K562 (cell line): ENCODE data around the gene VPS37D. TPM values are rescaled to one million over a fixed set of nuclear protein-coding genes. Genes with fewer than 3 reads are reported as not detected.
A peak's percentile ranks its signal among the peaks of the same experiment; 100 is the strongest.

Source experiments
- AFF4 ChIP-seq: sonication (generic); formaldehyde crosslinking; IDR thresholded peaks from 2 replicates; pipeline ENCODE4 v1.8.0; 2023; ENCODE audit warnings: mild to moderate bottlenecking, missing genetic modification reagents
- BHLHE40 ChIP-seq: IDR thresholded peaks from 2 replicates; pipeline ENCODE4 v1.6.1; 2011; ENCODE audit warnings: low read length, improper control_type of control experiment
- BRF2 ChIP-seq: IDR thresholded peaks from 3 replicates; pipeline ENCODE4 v1.6.1; 2011; ENCODE audit warnings: borderline replicate concordance, mild to moderate bottlenecking; ENCODE audit not compliant: insufficient read length, insufficient read depth
- GABPA ChIP-seq: fragments of 200-800 bp; sonication (Bioruptor generic); conservative IDR thresholded peaks from 2 replicates; pipeline ENCODE4 v1.6.1; 2016; ENCODE audit warnings: low read depth, missing genetic modification characterization, missing compliant biosample characterization
- GABPB1 ChIP-seq: sonication (generic); formaldehyde crosslinking; IDR thresholded peaks from 2 replicates; pipeline ENCODE4 v1.8.0; 2022; ENCODE audit warnings: mild to moderate bottlenecking, missing genetic modification reagents
- HINFP ChIP-seq: fragments of 450-650 bp; conservative IDR thresholded peaks from 2 replicates; pipeline ENCODE4 v1.6.1; 2016; ENCODE audit warnings: missing genetic modification characterization, low read depth, mild to moderate bottlenecking, control low read depth, missing compliant biosample characterization
- MECOM ChIP-seq: fragments of 250-450 bp; sonication (Bioruptor Pico); IDR thresholded peaks from 2 replicates; pipeline ENCODE4 v1.8.0; 2022; ENCODE audit warnings: inconsistent platforms
- NEUROD1 ChIP-seq: fragments of 150-350 bp; IDR thresholded peaks from 2 replicates; pipeline ENCODE4 v1.6.1; 2014; ENCODE audit warnings: borderline replicate concordance, low read length, low read depth; ENCODE audit not compliant: partially characterized antibody
- NR2F6 ChIP-seq: fragments of 450-650 bp; formaldehyde crosslinking; IDR thresholded peaks from 2 replicates; pipeline ENCODE4 v1.4.0; 2020; ENCODE audit warnings: mild to moderate bottlenecking
- PCBP1 ChIP-seq: fragments of 200-400 bp; formaldehyde crosslinking; IDR thresholded peaks from 2 replicates; pipeline ENCODE4 v1.6.1; 2018; ENCODE audit warnings: mild to moderate bottlenecking, low read depth, low read length; ENCODE audit not compliant: poor library complexity, severe bottlenecking
- RCOR1 ChIP-seq, 2 experiments: IDR thresholded peaks; 2 replicates each; pipeline ENCODE4 v1.6.1; 2012; ENCODE audit warnings: low read depth in 2 of 2, low read length in 2 of 2, borderline replicate concordance in 1 of 2, improper control_type of control experiment in 1 of 2
- TAF1 ChIP-seq: IDR thresholded peaks from 2 replicates; pipeline ENCODE4 v1.6.1; 2011; ENCODE audit warnings: mild to moderate bottlenecking, low read length, moderate library complexity; ENCODE audit not compliant: insufficient read depth, control insufficient read depth, severe bottlenecking; ENCODE audit errors: extremely low read depth
- TCF7 ChIP-seq: sonication (generic); IDR thresholded peaks from 2 replicates; pipeline ENCODE4 v1.6.1; 2016; ENCODE audit warnings: antibody characterized with exemption, borderline replicate concordance
- TFAP4 ChIP-seq: sonication (generic); formaldehyde crosslinking; IDR thresholded peaks from 2 replicates; pipeline ENCODE4 v1.8.0; 2022; ENCODE audit warnings: missing genetic modification reagents, mild to moderate bottlenecking, moderate library complexity, borderline replicate concordance
- THRAP3 ChIP-seq: fragments of 450-650 bp; IDR thresholded peaks from 2 replicates; pipeline ENCODE4 v1.6.1; 2016; ENCODE audit warnings: mild to moderate bottlenecking, inconsistent platforms, borderline replicate concordance
- TRIM28 ChIP-seq: fragments of 450-650 bp; IDR thresholded peaks from 2 replicates; pipeline ENCODE4 v1.6.1; 2017
- YY1 ChIP-seq, 3 experiments: IDR thresholded peaks; 2 replicates each; pipeline ENCODE4 v1.6.1; 2011; ENCODE audit warnings: low read length in 2 of 3, mild to moderate bottlenecking in 2 of 3, moderate library complexity in 2 of 3, borderline replicate concordance in 1 of 3, control low read depth in 1 of 3, low read depth in 1 of 3; ENCODE audit not compliant: insufficient read depth in 3 of 3, insufficient replicate concordance in 2 of 3, control insufficient read depth in 1 of 3, insufficient read length in 1 of 3; ENCODE audit errors: extremely low read depth in 1 of 3
- ZNF212 ChIP-seq: fragments of 450-650 bp; formaldehyde crosslinking; IDR thresholded peaks from 2 replicates; pipeline ENCODE4 v1.4.0; 2020; ENCODE audit warnings: mild to moderate bottlenecking
- ZNF3 ChIP-seq: fragments of 250-450 bp; sonication (Bioruptor Pico); IDR thresholded peaks from 2 replicates; pipeline ENCODE4 v1.5.0; 2021; ENCODE audit warnings: mild to moderate bottlenecking, moderate library complexity
- polyA plus RNA-seq, 8 experiments: library from polyadenylated mRNA; depleted of rRNA in 4 of 8; stranded (reverse) in 5 of 8; unstranded in 3 of 8; fragments of >200 nt; fragmentation: Nextera tagmentation in 2 of 8; fragmentation: Illumina TruSeq in 1 of 8; extraction: Ambion mirVana in 2 of 8; extraction: Trizol in 1 of 8; gene quantifications; 2 replicates each; pipeline versions ENCODE4 v1.2.1 to v1.2.3, GENCODE V29; 2011 to 2014; ENCODE audit warnings: inconsistent platforms in 1 of 8, missing spikeins in 1 of 8
- total RNA-seq, 7 experiments: library from RNA; depleted of rRNA in 6 of 7; stranded (reverse); fragments of >200 nt in 6 of 7; fragmentation: Illumina TruSeq in 2 of 7; extraction: Trizol in 2 of 7; gene quantifications; 2 replicates each; pipeline versions ENCODE4 v1.2.1 to v1.2.3, GENCODE V29; 2011 to 2021; ENCODE audit warnings: low replicate concordance in 1 of 7

VPS37D gene
- total and polyA plus RNA-seq, 9 of the 15 experiments (the other 6 are each of a cell fraction or from before 2014, with no cell fraction given) = 0.25 to 2.3 (median 1.0) TPM; not detected in 3

DNA sequence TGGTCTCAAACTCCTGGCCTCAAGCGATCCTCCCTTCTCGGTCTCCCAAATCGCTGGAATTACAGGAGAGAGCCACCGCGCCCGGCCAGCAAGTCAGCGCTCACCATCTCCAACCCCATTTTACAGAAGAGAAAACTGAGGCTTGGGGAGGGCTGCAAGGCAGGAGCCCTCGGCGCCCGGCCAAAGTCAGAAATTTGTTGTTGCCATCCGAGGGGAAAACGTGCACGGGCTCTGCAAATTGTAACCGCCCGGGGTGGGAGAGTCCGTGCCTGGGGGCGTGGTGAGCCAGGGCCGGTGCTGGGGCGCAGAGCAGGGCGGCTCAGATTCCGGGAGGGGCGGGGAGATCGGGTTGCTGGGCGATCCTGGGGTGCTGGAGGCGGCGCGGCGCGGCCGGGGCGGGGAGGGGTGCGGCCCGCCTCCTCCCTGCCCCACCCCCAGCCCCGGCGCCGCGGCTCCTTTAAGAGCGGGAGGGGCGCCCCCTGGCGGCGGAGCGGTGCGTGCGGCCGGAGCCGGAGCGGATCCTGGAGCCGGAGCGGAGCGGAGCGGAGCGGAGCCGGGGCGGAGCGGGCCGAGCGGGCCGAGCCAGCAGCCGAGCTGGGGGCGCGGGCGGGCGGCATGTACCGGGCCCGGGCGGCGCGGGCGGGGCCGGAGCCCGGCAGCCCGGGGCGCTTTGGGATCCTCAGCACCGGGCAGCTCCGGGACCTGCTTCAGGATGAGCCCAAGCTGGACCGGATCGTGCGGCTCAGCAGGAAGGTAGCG, at the start of gene VPS37D (continued):
- TF ChIP-seq ZNF212 (no peak), THRAP3 (no peak; the same call in 1 of the 2 replicates), HINFP (tag) (no peak), MECOM (CRISPR knock-in tag) (no peak), AFF4 (CRISPR knock-in tag) (peak; percentile 82), ZNF3 (CRISPR knock-in tag) (no peak), TCF7 (no peak), NR2F6 (CRISPR knock-in tag) (no peak), RCOR1 (IDR thresholded peaks at IDR 0.05; ENCODE audit: borderline replicate concordance in 1 of 2, low read depth in 2 of 2, low read length in 2 of 2) (peak; percentile 93 to 97), BHLHE40 (peak; percentile 77), PCBP1 (peak; percentile 44), TRIM28 (0 out of 2 replicates have a peak, but pooled peaks have one; percentile 60), TFAP4 (CRISPR knock-in tag) (peak; percentile 67), GABPB1 (CRISPR knock-in tag) (peak; percentile 54; the same call in 1 of the 2 replicates), TAF1 (peak; percentile 46), GABPA (tag) (peak; percentile 54; the same call in 1 of the 2 replicates), YY1 (IDR thresholded peaks at IDR 0.05; ENCODE audit: borderline replicate concordance in 1 of 3, control insufficient read depth in 1 of 3, extremely low read depth in 1 of 3, insufficient read depth in 3 of 3, insufficient read length in 1 of 3, insufficient replicate concordance in 2 of 3, low read depth in 1 of 3, low read length in 2 of 3) (peak in 2 of 3 experiments; percentile 58 to 84), NEUROD1 (peak; percentile 97), BRF2 (no peak)
